ENCODE measurements around the gene KDM2A. TPM values are rescaled to one million over a fixed set of nuclear protein-coding genes. Genes with fewer than 3 reads are reported as not detected.
"Not testable (repeated sequence)": the region's sequence is repeated elsewhere in the genome, so short reads cannot be mapped to it uniquely, and the experiment has no call there.

The KDM2A gene
- total RNA-seq, 1 donor from 2014 or later: 44.1 TPM

DNA sequence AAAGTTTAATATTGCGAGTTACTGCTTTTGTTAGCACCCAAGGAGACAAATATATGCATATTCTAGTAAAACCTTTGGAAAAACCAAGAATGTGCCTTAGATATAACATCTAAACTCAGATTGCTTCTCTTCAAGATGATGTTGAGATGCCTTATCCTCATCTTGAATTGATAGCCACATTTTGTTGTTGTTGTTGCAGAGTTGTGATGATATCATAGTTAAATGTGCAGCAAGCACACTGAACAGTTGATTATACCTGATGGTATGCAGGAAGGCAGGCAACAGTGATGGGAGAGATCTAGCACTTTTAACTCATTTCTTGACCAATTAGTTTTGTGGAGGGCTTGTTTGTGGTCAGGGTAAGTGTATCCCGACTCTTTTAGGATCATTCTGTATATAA, 48.0 kb downstream of the KDM2A start:
- no peak for DNase-seq (ENCODE audit: low spot score)

- DNase-seq (ENCODE audit: low spot score): no peak
These were observed 48.7 kb downstream of the KDM2A start for GRCh38 chr11:67167719-67168118.

DNA sequence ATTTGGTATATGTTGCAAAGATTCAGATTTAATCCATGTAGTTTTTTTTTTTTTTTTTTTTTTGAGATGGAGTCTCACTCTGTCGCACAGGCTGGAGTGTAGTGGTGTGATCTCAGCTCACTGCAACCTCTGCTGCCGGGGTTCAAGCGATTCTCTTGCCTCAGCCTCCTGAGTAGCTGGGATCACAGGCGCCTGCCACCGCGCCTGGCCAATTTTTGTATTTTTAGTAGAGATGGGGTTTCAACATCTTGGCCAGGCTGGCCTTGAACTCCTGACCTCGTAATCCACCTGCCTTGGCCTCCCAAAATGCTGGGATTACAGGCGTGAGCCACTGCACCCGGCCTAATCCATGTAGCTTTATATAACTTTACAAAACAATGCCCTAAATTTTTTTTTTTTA, 49.8 kb downstream of the KDM2A start:
- not testable (repeated sequence) for DNase-seq (ENCODE audit: low spot score)

DNA sequence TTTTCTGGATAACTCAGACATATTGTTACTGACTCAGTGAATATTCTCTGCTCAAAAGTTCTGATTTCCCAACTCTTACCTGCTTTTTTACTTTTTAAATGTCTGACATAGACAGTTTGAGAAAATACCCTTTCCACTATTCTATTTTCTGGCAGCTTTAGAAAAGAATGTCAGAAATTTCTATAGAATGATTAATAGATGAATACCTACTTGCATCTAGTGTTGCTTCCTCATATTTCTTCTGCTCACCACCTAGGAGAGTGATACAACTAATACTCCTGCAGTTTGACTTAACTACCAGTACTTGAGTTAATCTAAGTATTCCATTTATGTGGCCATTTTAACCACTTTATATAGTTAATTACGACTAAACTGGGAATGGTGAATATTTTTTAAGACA, 55.2 kb downstream of the KDM2A start:
- DNase-seq (ENCODE audit: low spot score): no peak

- DNase-seq (ENCODE audit: low spot score): no peak
These were observed 58.6 kb downstream of the KDM2A start for GRCh38 chr11:67177399-67178281.

DNA sequence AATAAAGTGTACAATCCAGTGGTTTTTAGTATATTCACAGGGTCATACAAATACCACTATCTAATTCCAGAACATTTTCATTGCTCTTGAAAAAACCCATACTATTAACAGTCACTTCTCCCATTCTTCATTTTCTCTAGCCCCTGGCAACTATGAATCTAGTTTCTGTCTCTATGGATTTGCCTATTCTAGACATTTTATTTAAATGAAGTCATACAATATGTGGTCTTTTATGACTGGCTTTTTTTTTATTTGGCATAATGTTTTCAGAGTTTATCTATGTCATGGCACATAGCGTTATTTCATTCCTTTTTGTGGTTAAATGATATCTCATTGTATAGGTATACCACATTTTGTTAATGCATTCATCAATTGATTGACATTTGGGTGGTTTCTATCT, 59.4 kb downstream of the KDM2A start:
- no peak for DNase-seq (ENCODE audit: low spot score)

DNA sequence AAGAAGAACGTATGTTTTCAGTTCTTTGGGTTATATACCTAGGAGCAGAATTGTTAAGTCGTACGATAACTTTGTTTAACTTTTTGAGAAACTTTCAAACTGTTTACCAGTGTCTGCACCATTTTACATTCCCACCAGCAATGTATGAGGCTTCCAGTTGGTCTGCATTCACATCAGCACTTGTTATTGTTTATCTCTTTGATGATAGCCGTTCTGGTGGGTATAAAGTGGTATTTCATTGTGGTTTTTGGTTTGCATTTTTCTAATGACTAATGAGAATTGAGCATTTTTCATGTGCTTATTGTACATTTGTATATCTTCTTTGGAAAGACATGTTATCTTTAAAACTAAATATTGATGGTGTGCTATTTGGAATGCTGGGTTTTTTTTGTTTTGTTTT, 59.8 kb downstream of the KDM2A start:
- DNase-seq (ENCODE audit: low spot score): no peak

- DNase-seq (ENCODE audit: low spot score): no peak
These were observed 60.9 kb downstream of the KDM2A start for GRCh38 chr11:67179892-67180490.

DNA sequence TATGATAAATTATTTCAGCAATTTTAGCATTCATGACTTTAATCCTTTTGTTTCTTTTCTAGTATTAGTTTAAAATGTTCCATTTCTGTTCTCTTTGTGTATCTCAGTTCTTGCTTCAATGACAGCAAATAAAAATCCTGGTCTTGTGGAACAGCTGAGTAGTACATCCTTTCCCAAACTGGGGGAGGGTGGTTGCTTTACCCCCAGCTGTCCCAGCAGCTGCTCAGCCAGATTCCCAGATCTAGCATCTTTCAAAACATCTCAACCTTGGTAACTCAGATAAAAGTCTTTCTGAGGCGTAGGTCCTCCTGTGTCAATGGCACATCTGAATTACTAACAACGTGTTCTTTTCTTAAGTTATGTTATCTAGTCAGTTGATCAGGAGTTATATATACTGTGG, 75.0 kb downstream of the KDM2A start:
- DNase-seq (ENCODE audit: low spot score): no peak

DNA sequence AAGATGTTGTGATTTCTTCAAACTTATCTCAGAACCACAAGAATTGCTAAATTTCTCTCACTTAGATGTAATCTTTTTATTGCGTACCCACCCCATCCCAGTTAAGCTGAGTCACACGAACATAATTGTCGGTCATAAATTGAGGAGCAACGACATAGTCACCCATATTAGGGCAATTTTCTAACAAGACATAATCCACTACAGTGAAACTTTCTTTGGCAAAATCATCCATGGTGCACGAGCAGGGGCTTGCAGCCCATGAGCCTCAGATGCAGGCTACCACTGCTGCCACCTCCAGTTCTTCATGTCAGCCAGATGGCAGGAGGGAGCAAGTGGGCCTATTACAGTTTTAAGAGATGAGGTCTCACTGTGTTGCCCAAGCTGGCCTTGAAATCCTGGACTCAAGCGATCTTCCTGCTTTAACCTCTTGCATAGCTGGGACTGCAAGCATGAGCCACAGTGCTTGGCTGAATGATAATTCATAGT, 77.0 kb downstream of the KDM2A start:
- DNase-seq (ENCODE audit: low spot score): no peak

DNA sequence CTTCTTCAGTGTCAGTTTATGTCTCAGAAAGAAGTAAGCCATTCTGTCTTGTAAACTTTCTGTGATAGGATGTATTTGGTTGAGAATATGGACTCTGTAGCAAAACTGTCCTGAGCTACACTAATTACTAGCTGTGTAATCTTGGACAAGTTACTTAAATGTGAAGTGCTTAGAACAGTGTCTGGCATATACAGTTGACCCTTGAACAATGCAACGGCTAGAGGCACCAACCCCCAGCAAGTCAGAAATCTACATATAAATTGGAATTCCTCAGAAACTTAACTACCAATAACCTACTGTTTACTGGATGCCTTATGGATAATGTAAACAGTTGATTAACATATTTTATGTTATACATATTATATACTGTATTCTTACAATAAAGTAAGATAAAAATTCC, 78.5 kb downstream of the KDM2A start:
- no peak for DNase-seq (ENCODE audit: low spot score)

DNA sequence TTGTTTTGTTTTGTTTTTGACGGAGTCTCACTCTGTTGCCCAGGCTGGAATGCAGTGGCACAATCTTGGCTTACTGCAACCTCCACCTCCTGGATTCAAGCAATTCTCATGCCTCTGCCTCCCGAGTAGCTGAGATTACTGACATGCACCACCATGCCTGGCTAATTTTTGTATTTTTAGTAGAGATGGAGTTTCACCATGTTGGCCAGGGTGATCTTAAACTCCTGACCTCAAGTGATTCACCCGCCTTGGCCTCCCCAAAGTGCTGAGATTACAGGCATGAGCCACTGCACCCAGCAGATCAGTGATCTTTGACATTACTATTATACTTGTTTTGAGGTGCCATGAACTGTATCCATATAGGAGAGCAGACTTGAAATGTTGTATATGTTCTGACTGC, 79.7 kb downstream of the KDM2A start:
- not testable (repeated sequence) for DNase-seq (ENCODE audit: low spot score)

DNA sequence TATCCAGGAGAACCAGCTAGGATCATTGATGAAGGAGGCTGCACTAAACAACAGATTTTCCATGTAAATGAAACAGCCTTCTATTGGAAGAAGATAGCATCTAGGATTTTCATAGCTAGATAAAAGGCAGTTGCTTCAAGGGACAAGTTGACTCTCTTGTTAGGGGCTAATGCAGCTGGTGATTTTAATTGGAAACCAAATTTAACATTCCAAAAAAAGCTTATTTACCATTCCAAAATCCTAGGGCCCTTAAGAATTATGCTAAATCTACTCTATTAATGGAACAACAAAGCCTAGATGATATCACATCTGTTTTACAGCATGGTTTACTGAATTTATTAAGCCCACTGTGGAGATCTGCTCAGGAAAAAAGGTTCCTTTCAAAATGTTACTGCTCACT, 80.7 kb downstream of the KDM2A start:
- DNase-seq (ENCODE audit: low spot score): no peak

GRCh38 chr11:67202028-67202427, 83.0 kb downstream of the KDM2A start:
- DNase-seq (ENCODE audit: low spot score): no peak

- no peak for DNase-seq (ENCODE audit: low spot score)
These were observed 85.8 kb downstream of the KDM2A start for GRCh38 chr11:67204822-67205221.

DNA sequence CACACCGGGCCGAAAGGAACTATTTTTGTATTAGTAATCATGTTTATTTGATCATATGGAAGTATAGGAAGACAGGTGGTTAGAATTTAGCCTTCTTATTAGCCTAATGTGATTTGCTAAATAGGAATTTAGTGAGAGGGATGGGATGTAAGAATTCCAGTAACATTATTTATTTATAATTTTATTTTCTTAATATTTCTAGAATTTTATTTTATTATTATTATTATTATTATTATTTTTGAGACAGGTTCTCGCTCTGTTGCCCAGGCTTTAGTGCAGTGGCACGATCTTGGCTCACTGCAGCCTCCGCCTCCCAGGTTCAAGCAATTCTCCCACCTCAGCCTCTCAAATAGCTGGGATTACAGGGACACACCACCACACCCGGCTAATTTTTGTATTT, 90.2 kb downstream of the KDM2A start:
- not testable (repeated sequence) for DNase-seq (ENCODE audit: low spot score)

DNA sequence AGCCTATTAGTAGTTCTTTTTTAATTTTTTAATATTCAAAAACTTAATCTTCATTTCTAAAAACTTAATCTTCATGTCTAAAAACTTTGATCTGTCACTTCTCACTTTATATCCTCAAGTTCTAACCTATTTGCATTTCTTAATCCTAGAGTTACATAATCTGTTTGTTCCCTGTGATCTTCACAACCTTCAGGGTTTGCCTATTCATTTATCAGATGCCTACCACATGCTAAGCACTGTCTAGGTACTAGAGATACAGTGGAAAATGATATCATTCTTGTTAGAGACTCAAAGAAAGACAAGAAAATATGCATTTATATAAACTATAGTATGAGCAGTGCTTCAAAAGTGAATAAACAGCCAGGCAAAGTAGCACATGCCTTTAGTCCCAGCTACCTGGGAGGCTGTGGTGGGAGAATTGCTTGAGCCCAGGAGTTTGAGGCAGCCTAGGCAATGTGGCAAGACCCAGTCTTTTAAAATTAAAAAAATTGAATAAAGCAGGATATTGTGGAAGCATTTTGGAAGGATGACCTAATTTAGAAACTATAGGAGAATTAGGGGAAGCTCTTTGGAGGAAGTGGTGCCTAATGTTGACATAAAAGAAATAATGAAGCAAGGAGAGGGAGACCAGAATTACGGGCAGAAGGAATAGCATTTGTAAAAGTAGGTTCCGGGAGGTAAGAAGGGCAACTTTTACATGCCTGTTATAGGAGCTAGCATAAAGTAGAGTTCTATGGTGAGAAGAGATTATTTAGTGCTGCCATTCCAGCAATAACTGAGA, 92.8 kb downstream of the KDM2A start:
- no peak for DNase-seq (ENCODE audit: low spot score)

GRCh38 chr11:67213178-67213621, 94.1 kb downstream of the KDM2A start:
- DNase-seq (ENCODE audit: low spot score): no peak

DNA sequence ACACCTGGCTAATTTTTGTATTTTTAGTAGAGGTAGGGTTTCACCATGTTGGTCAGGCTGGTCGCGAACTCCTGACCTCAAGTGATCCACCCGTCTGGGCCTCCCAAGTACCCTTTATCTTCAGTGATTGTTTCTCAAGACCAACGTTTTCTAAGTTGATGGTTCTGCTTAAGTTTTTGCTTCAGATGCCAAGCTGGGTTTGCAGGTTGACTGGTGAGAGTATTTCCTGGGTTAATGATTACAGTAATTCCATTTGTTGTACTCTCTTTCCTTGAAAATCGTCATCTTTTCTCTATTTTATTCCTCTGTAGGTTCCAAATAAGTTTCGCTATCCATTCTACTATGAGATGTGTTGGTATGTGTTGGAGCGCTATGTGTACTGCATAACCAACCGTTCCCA, 108.7 kb downstream of the KDM2A start:
- no peak for DNase-seq (ENCODE audit: low spot score)

DNA sequence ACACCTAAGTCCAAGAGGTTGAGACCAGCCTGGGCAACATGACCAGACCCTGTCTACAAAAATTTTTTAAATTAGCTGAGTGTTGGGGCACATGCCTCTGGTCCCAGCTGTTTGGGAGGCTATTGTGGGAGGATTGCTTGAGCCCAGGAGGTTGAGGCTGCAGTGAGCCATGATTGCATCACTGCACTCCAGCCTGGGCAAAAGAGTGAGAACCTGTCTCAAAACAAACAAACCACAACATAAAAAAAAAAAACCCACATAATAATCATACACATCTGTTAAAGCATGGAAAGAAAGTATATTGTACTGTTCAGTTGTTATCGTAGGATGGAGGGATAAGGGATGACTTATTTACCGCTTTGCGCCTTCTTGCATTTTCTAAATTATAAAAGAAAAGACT, 111.3 kb downstream of the KDM2A start:
- no peak for DNase-seq (ENCODE audit: low spot score)

- DNase-seq (ENCODE audit: low spot score): no peak
These were observed 111.8 kb downstream of the KDM2A start for GRCh38 chr11:67230886-67231285.

DNA sequence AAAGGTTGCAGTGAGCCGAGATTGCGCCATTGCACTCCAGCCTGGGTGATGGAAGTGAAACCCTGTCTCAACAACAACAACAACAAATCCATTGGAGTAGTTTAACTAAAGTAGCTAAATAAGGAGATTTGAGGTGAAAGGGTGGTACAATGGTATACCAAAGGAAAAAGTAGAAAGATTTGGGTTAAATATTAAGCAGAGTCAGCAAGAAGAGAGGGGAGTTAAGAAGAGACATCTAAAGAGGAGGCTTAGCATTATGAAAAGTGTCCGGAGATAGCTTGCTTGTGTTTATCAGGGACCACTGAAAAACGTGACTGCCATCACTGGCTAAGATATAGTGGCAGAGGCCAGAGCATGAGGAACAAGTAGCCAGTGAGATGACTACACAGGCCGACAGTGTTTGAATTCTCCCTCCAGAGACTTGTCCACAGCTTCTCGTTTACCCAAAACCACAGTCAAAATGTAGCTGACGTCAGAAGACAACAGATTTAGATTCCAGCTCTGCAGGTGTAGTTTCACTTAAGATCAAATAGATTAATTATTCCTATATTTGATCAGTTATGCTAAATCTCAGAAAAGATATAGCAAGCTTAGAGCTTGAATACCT, 114.6 kb downstream of the KDM2A start:
- DNase-seq (ENCODE audit: low spot score): no peak

Data from umbilical cord (tissue), 2 donors.